Measurements from ENCODE around the gene ZNF215.
"Not testable (repeated sequence)": the region's sequence is repeated elsewhere in the genome, so short reads cannot be mapped to it uniquely, and the experiment has no call there.

The ZNF215 gene

GRCh38 chr11:6926208-6927029 lies at the start of gene ZNF215:
Gene ZNF215 (plus strand): TSS chr11:6926426. CDS start chr11:6932273, 5,847 bp downstream.
- peak; percentile 62 for DNase-seq

- no peak for DNase-seq
Observed at GRCh38 chr11:6876914-6877313, 49.3 kb upstream of the ZNF215 start.

GRCh38 chr11:6882751-6883150 lies 43.5 kb upstream of the ZNF215 start:
- no peak for DNase-seq

- not testable (repeated sequence) for DNase-seq
Observed at GRCh38 chr11:6887711-6888110, 38.5 kb upstream of the ZNF215 start.

- DNase-seq: no peak
Observed at GRCh38 chr11:6888830-6889229, 37.4 kb upstream of the ZNF215 start.

- no peak for DNase-seq
Observed at GRCh38 chr11:6889835-6890234, 36.4 kb upstream of the ZNF215 start.

GRCh38 chr11:6892400-6892799 lies 33.8 kb upstream of the ZNF215 start, which contains the start of gene OR2D2:
Gene OR2D2 (minus strand): TSS chr11:6892500. CDS start chr11:6892500, 0 bp downstream.
- no peak for DNase-seq

GRCh38 chr11:6894097-6894496 lies 32.1 kb upstream of the ZNF215 start:
- DNase-seq: no peak

- DNase-seq: no peak
Observed at GRCh38 chr11:6895010-6895409, 31.2 kb upstream of the ZNF215 start.

- DNase-seq: no peak
Observed at GRCh38 chr11:6898911-6899310, 27.3 kb upstream of the ZNF215 start.

GRCh38 chr11:6900327-6900999 lies 25.8 kb upstream of the ZNF215 start:
- no peak for DNase-seq

GRCh38 chr11:6904804-6905203 lies 21.4 kb upstream of the ZNF215 start:
- DNase-seq: not testable (repeated sequence)

GRCh38 chr11:6911378-6911777 lies 14.8 kb upstream of the ZNF215 start:
- DNase-seq: no peak

GRCh38 chr11:6911948-6912347 lies 14.3 kb upstream of the ZNF215 start:
- no peak for DNase-seq

- no peak for DNase-seq
Observed at GRCh38 chr11:6919698-6920097, 6.5 kb upstream of the ZNF215 start.

GRCh38 chr11:6920702-6921101 lies 5.5 kb upstream of the ZNF215 start, which contains the start of gene OR2D3:
Gene OR2D3 (plus strand): TSS chr11:6921002. CDS start chr11:6921002, 0 bp downstream.
- no peak for DNase-seq

GRCh38 chr11:6925007-6925577 lies 1.1 kb upstream of the ZNF215 start:
- DNase-seq: no peak

GRCh38 chr11:6925636-6926207 lies 504 bp upstream of the ZNF215 start:
- no peak for DNase-seq

- no peak for DNase-seq
Observed at GRCh38 chr11:6927030-6927617, 898 bp downstream of the ZNF215 start.

- no peak for DNase-seq
Observed at GRCh38 chr11:6928916-6929315, 2.7 kb downstream of the ZNF215 start.

- DNase-seq: no peak
Observed at GRCh38 chr11:6931146-6931713, 5.0 kb downstream of the ZNF215 start.

- no peak for DNase-seq
Observed at GRCh38 chr11:6932145-6932544, 5.9 kb downstream of the ZNF215 start.

GRCh38 chr11:6941970-6942369 lies 15.7 kb downstream of the ZNF215 start:
- DNase-seq: no peak
